NCI-H69 (cell line): Measurements from ENCODE around the gene ZNF808.
"Not testable (repeated sequence)": the region's sequence is repeated elsewhere in the genome, so short reads cannot be mapped to it uniquely, and the experiment has no call there.

Source experiments
- DNase-seq: peaks from one replicate; lab custom pipeline; 2025; lab: John Stamatoyannopoulos, UW

Gene ZNF808

DNA sequence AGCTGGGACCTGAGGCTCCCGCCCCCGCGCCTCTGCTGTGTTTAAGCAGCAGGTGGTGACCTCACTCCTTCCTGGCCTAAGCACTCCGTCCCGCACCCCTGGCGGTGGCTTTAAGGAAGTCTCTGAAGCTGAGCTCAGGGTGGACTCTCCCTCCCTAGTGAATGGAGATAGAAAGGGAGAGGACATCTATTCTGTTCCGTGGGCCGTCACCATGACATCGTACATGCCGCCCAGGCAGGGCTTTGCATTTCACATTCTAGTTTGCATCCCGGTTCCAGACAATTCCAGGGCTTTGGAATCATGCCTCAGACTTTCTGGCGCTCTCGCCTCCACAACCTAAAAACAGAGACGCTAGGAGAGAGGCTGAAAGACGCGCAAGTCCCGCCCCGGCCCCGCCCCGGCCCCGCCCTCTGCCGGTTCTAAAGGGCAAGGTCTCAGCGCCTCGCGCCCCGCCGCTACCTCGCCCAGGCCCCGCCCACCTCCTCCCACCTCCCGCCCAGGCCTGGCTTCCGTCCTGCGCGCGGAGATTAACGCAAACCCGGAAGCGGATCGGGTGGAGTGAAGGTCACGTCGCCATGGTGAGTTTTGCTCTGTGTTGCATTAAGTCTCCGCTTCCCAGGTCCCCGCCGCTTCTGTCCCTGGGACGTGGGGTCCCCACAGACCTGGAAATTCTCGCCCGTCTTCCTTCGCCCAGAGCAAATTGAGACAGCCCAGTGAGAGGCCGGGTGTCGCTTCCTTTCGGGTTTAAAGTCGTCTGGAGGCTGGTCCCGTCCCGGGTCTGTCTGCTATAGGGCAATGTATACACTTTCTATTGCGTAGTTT is at the start of gene ZNF808:
TSS of gene ZNF808 (plus strand) at position 535 of the 822 bp plus-strand sequence. CDS start 15,617 bp downstream, outside the sequence.
- peak; percentile 97 for DNase-seq

DNA sequence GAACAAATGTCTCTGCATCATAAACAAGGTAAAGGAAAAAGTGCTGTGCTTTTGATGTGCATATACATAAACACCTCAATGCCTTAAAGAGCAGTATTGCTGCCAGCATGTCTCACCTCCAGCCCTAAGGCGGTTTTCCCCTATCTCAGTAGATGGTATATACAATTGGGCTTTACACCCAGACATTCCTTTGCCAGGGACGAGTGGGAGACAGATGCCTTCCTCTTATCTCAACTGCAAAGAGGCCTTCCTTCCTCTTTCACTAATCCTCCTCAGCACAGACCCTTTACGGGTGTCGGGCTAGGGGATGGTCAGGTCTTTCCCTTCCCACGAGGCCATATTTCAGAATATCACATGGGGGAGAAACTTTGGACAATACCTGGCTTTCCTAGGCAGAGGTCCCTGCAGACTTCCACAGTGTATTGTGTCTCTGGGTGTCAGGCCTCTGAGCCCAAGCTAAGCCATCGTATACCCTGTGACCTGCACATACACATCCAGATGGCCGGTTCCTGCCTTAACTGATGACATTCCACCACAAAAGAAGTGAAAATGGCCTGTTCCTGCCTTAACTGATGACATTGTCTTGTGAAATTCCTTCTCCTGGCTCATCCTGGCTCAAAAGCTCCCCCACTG is 43.2 kb upstream of the ZNF808 start:
- DNase-seq, result not testable (repeated sequence)

DNA sequence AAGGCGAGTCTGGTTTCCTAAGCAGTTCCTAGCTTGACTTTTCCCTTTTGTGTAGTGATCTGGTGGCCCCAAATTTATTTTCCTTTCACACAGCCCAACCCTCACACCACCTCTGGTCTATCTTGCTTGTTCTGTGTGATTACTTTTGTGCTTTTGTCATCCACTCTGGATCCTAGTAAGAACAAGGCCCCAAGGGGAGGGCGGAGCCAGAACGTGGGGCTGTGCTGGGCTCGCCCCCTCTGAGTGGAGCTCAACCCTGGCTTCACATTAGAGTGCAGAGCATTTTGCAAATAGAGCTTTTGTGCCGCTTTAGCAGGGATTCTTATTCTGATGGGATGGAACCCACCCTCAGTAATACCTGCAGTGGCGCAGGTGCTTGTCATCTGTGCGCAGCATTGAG is 42.4 kb upstream of the ZNF808 start:
- DNase-seq, result not testable (repeated sequence)

DNA sequence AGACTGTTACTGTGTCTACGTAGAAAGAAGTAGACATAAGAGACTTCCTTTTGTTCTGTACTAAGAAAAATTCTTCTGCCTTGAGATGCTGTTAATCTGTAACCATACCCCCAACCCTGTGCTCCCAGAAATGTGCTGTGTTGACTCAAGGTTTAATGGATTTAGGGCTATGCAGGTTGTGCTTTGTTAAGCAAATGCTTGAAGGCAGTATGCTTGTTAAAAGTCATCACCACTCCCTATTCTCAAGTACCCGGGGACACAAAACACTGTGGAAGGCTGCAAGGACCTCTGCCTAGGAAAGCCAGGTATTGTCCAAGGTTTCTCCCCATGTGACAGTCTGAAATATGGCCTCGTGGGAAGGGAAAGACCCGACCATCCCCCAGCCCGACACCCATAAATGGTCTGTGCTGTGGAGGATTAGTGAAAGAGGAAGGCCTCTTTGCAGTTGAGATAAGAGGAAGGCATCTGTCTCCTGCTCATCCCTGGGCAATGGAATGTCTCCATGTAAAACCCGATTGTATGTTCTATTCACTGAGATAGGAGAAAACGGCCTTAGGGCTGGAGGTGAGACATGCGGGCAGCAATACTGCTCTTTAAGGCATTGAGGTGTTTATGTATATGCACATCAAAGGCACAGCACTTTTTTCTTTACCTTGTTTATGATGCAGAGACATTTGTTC is 41.8 kb upstream of the ZNF808 start:
- DNase-seq, result not testable (repeated sequence)

DNA sequence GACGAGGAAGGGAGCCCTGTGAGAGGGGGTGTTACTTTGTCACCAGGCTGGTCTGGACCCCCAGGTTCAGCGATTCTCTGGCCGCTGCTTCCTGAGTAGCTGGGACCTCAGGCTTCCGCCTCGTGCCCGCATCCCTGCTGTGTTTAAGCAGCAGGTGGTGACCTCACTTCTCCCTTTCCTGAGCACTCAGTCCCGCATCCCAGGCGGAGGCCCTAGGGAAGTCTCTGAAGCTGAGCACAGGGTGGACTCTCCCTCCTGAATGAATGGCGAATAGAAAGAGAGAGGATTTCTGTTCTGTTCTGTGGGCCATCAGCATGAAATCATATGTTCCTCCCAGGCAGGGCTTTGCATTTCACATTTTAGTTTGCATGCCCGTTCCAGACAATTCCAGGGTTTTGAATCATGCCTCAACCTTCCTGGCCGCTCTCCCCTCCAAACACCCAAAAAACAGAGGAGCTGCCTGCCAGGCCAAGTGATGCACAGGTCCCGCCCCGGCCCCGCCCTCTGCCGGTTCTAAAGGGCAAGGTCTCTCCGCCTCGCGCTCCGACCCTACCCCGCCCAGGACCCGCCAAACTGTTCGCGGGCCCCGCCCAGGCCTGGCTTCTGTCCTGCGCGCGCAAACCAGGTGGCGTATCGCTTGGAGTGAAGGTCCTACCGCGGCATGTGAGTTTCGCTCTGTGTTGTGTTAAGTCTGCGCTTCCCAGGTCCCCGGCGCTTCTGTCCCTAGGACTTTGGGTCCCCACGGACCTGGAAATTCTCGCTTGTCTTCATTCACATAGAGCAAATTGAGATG is 35.1 kb upstream of the ZNF808 start:
- DNase-seq, result peak; percentile 81

DNA sequence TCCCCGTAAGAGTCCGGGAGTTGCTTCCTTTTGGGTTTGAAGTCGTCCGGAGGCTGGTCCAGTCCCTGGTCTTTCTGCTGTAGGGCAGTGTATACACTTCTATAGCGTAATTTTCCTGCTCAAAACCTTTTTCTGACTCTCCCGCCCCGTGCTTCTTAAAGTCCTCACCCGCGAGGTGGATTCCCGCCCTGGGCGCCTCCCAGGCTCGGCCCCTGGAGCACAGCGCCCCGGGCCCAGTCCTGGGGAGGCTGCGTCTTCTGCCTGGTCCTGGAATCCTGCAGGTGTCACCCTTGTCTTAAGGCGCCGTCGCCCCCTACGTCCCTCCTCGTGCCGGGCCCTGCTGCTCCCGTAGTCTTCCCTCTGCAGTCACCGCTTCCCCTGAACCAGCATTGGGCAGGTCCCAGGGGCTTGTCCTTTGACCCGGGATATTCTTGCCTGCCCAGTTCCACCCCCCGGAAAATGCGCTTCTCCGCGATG is 34.4 kb upstream of the ZNF808 start:
- DNase-seq, result peak; percentile 71

DNA sequence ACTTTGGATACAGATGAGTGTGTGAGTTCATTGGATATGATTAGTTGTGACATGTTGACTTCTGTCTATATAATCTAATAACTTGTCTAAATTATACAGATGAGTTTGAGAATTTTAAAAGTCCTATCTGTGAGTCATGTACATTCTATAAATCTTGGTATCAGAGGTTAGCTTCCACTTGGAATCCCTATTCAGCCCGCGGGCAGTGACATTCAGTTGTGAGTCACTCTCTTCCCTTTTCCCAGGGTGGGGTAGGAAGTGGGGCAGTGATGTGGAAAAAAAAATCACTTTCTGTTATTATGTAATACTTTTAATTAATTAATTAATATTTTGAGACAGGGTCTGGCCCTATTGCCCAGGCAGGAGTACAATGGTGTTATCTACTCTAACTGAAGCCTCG is 33.0 kb upstream of the ZNF808 start:
- no peak for DNase-seq

DNA sequence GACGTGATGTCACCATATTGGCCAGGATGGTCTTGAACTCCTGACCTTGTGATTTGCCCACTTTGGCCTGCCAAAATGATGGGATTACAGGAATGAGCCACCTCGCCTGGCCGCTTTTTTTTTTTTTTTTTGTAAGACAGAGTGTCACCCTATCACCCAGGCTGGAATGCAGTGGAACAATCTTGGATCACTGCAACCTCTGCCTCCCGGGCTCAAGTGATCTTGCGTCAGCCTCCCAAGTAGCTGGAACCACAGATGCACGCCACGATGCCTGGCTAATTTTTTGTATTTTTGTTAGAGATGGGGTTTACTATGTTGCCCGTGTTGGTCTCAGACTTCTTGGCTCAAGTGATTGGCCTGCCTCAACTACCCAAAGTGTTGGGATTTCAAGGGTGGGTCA is 28.9 kb upstream of the ZNF808 start:
- DNase-seq, result no peak

DNA sequence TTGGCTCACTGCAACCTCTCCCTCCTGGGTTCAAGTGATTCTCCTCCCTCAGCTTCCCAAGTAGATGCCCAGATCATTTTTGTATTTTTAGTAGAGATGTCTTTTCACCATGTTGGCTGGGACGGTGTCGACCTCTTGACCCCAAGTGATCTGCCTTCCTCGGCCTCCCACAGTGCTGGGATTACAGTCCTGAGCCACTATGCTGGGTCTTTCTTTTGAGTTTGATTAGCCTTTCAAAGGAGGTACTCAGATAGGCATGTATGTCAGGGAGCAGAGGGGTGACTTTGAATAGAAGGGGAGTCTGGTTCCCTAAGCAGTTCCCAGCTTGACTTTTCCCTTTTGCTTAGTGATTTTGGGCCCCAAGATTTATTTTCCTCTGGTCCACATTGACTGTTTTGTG is 27.0 kb upstream of the ZNF808 start:
- DNase-seq, result not testable (repeated sequence)

DNA sequence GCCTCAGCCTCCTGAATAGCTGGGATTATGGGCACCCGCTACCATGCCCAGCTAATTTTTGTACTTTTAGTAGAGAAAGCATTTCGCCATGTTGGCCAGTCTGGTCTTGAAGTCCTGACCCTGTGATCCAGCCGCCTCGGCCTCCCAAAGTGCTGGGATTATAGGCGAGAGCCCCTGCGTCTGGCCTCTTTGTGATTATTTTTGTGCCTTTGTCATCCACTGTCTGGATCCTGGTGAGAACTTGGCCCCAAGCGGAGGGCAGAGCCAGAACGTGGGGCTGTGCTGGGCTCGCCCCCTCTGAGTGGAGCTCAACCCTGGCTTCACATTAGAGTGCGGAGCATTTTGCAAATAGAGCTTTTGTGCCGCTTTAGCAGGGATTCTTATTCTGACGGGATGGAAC is 26.5 kb upstream of the ZNF808 start:
- DNase-seq, result not testable (repeated sequence)

DNA sequence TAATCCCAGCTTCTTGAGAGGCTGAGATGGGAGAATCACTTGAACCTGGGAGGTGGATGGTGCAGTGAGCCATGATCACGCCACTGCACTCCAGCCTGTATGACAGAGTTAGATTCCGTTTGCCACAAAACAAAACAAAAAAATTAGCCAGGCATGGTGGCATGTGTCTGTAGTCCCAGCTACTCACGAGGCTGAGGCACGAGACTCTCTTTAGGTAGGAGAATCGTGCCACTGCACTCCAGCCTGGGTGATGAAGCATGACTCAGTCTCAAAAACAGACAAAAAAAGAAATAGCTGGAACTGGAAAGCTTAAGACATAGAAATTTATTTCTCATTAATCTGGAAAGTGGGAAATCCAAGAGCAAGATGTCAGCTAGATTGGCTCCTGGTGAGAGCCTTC is 20.2 kb upstream of the ZNF808 start:
- no peak for DNase-seq

DNA sequence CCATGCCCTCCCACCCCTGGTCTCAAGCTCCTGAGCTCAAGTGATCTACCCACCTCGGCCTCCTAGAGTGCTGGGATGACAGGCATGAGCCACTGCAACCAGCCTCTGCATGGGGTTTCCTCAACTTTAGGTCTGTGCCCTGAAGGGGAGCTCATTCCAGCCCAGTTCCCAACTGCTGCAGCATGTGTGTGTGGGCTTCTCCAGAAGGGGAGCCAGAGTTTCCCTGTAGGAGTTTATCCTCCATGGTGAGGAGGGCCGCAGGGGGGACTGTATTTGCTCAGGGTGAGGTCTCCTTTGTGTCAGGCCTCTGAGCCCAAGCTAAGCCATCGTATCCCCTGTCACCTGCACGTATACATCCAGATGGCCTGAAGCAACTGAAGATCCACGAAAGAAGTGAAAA is 11.3 kb upstream of the ZNF808 start:
- no peak for DNase-seq

DNA sequence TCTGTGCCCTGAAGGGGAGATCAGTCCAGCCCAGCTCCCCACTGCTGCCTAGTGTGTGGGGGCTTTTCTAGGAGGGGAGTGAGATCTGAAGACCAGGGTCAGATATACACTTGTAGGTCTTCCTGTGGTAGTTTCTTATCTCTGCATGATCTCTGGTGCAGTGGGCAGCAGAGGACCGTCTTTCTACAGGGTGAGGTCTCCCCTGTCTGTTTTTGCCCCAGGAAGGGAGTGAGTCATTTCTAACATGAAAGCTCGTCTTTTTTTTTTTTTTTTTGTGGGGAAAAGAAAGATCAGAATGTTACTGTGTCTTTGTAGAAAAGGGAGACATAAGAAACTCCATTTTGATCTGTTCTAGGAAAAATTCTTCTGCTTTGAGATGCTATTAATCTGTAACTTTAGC is 8.8 kb upstream of the ZNF808 start:
- no peak for DNase-seq

DNA sequence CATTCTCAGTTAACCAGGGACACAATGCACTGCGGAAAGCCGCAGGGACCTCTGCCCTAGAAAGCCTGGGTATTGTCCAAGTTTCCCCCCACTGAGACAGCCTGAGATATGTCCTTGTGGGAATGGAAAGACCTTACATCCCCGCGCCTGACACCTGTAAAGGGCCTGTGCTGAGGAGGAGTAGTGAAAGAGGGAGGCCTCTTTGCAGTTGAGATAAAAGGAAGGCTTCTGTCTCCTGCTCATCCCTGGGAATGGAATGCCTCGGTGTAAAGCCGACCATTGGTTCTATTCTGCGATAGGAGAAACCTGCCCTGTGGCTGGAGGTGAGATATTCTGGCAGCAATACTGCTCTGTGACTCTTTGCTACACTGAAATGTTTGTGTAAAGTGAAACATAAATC is 8.3 kb upstream of the ZNF808 start:
- DNase-seq, result not testable (repeated sequence)

DNA sequence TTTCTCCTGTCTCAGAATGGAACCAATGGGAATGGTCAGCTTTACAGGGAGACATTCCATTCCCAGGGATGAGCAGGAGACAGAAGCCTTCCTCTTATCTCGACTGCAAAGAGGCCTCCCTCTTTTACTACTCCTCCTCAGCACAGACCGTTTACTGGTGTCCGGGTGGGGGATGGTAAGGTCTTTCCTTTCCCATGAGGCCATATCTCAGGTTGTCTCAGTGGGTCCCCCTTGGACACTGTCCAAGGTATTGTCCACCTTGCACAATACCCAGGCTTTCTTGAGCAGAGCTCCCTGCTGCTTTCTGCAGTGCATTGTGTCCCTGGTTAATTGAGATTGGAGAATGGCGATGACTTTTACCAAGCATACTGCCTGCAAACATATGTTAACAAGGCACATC is 7.5 kb upstream of the ZNF808 start:
- peak; percentile 11 for DNase-seq

DNA sequence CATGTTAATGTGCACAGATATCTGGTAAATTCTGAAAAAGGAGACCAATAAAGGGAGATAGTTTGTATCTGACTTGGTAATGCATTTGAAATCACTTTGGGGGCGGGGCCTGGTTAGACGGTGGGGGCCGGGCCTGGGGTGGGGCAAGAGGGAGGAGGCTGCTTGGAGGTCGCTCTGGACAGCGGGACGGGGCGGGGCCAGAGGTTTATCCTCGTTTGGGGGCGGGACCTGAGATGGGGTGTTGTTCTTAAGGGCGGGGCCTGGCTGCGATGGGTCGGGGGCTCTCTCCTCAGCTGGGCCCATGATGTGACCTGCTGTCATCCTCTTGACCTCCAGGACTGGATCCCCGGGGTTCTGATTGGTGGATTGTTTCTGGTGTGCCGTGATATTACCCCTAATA is 4.9 kb upstream of the ZNF808 start:
- no peak for DNase-seq

DNA sequence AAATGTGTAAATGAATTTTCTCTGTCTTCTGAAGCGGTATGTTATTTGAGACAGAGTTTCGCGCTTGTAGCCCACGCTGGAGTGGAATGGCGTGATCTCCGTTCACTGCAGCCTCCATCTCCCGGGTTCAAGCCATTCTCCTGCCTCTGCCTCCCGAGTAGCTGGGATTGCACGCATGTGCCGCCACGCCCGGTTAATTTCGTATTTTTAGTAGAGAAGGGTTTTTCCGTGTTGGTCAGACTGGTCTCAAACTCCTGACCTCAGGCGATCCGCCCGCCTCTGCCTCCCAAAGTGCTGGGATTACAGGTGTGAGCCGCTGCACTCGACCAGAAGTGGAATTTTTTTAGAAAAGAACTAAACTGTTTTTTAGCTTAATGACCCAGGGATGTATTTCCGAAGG is 3.4 kb upstream of the ZNF808 start:
- no peak for DNase-seq

DNA sequence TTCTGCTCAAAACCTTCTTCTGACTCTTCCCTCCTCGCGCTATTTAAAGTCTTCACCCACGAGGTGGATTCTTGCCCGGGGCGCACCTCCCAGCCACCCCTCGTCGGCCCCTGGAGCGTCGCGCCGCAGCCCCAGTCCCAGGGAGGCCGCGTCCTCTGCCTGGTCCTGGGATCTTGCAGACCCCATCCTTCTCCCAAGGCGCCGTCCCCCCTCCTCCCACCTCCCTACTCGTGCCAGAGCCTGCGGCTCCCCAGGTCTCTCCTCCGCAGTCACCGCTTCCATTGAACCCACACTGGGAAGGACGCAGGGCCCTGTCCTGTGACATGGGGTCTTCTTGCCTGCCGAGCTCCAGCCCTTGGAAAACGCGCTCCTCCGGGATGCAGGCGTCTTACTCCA is 486 bp downstream of the ZNF808 start:
- DNase-seq, result peak; percentile 56

DNA sequence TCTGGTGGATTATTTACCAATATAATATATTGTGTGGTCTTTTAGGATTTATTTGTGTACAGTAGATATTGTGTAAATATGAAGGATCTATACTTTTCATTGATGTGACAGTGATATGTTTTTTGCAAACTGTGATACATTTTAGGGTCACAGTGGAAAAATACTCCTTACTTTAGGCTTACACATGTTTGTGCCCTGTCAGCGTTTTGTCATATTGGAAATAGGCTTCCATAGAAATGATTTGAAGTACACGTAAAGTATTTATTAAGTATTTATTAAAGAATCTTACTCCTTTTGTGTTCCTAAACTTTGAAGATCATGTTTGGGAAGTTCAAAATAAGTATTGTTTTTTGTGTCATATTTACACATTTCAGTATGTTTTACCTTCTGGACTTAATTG is 5.0 kb downstream of the ZNF808 start:
- no peak for DNase-seq

DNA sequence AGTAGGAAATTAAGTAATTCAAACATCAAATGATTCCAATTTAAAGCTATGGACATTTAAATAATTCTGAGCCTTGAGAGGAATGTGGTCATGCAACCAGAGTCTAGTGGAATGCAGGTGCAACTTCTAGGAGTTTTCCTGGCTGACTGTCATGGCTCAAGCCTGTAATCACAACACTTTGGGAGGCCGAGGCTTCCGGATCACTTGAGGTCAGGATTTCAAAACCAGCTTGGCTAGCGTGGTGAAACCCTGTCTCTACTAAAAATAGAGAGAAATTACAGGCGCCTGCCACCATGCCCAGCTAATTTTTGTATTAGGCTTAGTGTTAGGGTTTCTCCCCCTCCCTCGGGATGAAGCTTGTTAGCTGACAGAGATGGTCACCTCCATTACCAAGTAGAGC is 6.4 kb downstream of the ZNF808 start:
- no peak for DNase-seq

DNA sequence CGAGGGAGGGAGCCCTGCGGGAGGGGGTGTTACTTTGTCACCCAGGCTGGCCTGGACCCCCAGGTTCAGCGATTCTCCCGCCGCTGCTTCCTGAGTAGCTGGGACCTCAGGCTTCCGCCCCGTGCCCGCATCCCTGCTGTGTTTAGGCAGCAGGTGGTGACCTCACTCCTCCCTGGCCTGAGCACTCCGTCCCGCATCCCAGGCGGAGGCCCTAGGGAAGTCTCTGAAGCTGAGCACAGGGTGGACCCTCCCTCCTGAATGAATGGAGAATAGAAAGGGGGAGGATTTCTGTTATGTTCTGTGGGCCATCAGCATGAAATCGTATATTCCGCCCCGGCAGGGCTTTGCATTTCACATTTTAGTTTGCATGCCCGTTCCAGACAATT is 7.9 kb downstream of the ZNF808 start:
- DNase-seq, result peak; percentile 63
